UCSD-AML1 (cell line): ENCODE measurements around the gene SETD2.
A peak's percentile ranks its signal among the peaks of the same experiment; 100 is the strongest.

Experiments used
- DNase-seq: peaks from one replicate; lab custom pipeline; 2025; ENCODE audit not compliant: unreplicated experiment; lab: John Stamatoyannopoulos, UW

The SETD2 gene

DNA sequence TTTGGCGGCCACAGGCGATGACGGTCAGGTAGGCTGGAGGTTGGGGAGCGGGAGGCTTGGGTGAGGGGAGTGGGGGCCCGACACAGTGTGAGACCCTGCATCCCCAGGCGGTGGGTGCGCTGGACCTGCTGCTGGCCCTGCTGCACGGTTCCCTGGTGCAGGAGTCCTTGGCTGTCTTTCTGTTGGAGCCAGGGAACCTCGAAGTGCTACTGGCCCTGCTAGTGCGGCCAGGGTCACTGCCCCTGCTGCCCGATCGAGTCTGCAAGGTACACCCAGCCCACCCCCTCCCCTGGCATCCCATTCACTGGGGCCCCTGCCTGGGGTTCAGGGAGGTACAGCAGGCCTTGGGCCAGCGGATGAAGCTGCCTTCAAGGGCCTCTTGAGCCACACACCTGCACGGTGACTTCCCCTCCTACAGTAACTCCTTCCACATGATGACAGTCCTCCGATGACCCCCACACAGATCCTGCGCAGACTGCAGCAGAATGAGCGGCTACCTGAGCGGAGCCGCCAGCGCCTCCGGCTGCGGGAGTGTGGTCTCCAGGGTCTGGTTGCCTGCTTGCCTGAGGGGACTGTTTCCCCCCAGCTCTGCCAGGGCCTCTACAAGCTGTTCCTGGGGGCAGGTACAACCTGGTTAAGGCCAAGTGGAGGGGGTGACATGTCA, 164.9 kb downstream of the SETD2 start:
- DNase-seq = no peak

DNA sequence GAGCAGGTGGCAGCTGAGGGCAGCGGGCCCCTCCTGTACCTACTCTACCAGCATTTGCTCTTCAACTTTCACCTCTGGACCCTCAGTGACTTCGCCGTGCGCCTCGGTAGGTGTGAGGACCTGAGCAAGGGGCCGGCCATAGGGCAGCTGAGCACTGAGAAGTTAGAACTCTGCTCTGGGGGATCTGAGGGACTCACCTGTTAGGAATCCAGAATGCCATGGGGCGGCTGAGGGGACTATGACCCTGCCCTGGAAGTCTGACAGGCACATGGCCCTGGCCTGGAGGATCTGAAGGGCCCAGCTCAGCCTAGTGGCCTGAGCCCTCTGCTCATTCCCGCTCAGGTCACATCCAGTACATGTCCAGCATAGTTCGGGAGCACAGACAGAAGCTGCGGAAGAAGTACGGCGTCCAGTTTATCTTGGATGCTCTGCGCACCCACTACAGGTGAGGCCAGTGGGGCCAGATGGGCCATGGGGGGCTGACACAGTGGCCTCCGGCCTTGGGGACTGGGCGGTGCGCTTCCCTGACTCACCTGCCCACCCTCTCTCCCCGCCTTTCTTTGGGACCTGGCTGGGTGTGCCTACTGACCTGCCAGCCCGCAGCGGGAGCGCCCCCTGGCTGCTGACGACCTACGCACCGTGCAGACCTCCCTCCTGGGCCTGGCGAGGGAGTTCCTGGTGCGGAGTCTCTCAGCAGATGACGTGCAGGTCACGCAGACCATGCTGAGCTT, 165.6 kb downstream of the SETD2 start:
- DNase-seq = peak; percentile 63

DNA sequence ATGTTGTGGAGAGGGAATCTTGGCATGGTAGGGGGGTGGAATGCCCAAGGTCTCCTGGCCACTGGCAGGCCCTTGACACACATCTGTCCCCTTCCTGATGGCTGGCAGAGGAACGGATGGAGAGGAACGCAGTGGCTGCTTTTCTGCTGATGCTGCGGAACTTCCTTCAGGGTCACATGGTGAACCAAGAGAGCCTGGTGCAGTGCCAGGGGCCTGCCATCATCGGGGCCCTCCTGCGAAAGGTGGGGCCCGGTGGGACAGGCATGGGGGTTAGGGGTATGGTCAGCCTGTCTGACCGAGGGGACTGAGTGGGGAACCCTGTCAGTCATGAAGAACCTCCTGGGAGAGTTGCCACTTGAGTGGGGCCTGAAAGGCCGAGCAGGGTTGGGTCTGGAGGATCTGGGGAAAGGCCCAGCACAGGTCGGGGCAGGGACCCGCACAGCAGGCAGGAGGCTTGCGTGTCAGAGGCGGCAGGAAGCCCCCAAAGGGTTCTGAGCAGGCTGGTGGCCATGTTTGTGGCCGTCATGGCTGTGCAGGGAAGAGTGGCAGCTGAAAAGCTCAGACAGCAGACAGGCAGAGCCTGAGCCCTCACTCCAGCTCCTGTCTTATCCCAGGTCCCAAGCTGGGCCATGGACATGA, 166.3 kb downstream of the SETD2 start:
- no peak for DNase-seq

DNA sequence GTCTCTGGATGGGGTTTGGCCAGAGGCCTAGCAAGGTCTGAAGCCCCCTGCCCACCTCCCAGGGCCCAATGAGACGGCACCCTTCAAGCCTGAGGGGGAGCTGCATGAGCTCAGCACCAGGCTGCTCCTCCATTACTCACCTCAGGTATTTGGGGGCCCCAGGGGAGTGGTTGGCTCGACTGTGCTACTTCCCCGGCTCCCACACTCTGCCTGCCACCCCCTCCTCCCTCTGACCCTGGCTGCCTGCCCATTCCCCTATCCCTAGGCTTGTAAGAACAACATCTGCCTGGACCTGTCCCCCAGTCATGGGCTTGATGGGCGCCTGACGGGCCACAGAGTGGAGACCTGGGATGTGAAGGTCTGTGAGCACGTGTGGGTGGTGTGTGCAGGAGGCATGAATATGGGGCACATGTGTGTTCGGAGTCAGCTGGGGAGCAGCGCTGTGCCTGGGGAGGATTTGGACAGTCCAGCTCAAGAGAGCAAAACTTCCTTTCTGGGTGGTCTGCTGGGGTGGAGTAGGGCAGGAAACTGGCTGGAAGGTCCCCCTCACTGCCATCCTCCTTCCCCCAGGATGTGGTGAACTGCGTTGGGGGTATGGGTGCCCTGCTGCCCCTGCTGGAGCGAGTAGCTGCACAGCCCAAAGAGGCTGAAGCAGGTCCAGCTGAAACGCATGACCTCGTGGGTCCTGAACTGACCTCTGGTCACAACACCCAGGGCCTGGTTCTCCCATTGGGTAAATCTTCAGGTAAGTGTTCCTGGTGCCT, 167.0 kb downstream of the SETD2 start:
- DNase-seq = no peak

DNA sequence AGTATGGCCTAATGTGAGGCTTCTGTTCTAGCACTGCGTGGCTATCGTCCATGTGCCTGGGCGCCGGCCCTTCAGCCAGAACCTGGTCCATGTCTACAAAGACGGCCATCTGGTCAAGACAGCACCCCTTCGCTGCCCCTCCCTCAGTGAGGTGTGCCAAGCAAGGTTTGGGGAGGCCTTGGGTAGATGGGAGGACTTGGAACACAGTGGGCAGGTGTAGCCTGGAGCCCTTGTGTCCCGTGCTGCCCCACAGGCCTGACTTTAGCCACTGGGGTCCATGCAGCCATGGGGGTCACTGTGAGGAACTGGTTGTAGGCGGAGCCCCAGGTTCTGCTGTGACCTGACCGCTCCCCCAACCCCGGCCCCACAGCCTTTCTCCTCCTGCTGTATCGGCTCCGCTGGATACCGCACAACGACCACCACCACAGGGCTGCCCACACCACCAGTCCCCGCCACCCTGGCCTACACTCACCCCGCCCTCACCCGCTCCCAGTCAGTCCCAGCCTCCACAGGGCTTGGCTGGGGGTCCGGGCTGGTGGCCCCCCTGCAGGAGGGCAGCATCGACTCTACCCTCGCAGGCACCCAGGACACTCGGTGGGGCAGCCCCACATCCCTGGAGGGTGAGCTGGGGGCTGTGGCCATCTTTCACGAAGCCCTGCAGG, 167.9 kb downstream of the SETD2 start:
- no peak for DNase-seq

DNA sequence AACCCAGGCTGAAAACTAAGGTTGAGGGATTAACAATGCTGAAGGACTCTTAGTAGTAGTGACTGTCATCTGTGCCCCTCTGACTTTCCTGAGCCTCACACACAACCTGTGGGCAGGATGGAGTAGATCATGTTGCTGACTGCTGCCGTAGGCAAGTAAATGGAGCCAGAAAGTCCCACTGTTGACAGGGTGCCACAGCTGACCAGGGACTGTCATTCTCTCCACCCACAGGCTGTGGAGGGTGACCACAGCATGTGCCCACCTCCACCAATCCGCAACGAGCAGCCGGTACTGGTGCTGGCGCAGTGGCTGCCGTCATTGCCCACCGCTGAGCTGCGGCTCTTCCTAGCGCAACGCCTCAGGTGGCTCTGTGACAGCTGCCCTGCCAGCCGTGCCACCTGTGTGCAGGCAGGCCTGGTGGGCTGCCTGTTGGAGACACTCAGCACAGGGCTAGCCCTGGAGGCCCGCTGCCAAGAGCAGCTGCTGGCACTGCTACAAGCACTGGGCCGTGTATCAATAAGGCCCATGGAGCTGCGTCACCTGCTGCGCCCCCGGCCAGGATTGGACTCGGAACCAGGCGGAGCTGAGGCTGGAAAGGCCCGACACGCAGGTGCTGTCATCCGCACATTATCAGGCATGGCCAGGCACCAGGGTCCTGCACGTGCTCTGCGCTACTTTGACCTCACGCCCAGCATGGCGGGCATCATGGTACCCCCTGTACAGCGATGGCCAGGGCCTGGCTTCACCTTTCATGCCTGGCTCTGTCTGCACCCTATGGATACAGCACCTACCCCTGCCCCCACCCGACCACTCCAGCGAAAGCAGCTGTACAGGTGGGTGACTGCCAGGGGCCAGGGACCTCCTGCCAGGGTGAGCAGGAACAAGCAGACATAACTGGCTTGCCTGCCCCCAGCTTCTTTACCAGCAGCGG, 168.8 kb downstream of the SETD2 start:
- DNase-seq = no peak

DNA sequence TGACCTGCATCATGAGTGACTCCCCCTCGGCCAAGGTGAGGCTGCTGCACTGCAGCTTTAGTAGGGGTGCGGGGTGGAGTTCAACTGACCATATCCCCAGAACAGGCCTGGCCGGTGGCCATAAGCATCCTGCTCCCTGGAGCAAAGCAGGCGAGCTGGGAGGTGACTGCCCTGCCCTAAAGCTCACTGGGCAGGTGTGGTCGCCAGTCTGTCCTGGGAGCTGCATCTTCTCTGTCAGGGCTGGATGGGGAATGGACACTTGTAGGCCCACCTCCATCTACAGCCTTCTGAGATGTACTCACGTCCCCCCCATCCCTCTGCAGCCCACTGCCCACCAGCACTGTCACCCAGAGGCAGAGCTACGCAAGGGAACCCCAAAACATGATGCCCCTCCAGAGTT, 169.9 kb downstream of the SETD2 start:
- DNase-seq = no peak

DNA sequence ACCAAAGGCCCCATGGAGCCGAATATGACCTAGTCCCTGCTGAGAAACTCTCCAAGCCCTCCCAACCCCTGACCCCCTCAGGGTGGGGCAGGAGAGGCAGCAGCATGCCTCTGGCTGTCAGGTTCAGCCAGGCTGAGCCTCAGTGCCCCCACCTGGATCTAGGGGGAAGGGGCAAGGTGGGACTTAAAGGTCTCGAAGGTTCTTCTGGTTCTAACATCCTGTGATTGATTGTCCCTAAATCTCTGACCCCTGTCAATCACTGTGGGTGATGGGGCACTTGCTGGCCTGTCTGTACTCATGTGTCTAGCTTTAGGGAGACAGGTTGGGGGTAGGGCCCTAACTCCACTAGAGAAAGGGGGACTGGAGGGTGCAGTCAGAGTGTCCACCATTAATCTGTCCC, 170.6 kb downstream of the SETD2 start:
- no peak for DNase-seq

DNA sequence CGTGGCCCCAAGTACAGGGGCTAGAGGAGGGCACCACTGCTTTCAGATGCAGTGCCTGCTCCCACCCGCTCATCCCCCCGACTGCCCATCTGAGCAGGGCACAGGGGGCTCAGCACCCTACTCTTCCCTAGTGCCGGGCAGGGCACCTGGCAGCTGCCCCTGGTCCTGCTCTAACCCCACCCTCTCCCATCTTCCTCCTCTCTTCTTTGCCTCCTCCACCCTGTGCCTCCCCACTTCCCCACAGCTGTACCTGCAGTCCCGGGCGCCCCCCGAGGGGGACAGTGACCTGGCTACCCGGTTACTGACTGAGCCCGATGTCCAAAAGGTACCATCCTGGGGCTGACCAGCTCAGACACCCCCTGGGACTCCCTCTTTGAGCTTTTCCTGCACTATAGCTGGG, 171.7 kb downstream of the SETD2 start:
- DNase-seq = no peak

DNA sequence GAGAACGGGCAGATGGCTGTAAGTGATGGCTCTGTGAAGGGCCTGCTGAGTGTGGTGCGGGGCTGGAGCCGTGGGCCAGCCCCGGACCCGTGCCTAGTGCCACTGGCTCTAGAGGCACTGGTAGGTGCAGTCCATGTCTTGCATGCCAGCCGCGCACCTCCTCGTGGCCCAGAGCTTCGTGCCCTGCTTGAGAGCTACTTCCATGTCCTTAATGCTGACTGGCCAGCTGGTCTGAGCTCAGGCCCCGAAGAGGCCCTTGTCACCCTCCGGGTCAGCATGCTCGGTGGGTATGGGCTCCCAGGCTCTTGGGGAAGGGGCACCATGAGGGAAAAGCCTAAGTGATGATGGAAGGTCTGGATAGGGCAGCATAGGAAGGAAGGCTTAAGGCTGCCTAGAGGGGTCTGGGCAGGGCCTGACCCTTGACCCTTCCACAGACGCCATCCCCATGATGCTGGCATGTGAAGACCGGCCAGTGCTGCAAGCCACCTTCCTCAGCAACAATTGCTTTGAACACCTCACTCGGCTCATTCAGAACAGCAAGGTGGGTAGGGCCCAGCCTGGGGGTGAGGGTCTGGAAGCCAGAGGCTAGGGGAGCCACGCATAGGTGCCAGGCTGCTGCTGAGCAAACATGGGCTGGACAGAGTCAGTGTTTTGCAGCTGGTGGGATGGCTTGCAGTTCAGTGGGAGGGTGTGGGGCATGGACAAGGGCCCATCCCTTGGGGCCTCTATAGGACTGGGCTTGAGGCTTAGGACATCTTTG, 172.3 kb downstream of the SETD2 start:
- no peak for DNase-seq

DNA sequence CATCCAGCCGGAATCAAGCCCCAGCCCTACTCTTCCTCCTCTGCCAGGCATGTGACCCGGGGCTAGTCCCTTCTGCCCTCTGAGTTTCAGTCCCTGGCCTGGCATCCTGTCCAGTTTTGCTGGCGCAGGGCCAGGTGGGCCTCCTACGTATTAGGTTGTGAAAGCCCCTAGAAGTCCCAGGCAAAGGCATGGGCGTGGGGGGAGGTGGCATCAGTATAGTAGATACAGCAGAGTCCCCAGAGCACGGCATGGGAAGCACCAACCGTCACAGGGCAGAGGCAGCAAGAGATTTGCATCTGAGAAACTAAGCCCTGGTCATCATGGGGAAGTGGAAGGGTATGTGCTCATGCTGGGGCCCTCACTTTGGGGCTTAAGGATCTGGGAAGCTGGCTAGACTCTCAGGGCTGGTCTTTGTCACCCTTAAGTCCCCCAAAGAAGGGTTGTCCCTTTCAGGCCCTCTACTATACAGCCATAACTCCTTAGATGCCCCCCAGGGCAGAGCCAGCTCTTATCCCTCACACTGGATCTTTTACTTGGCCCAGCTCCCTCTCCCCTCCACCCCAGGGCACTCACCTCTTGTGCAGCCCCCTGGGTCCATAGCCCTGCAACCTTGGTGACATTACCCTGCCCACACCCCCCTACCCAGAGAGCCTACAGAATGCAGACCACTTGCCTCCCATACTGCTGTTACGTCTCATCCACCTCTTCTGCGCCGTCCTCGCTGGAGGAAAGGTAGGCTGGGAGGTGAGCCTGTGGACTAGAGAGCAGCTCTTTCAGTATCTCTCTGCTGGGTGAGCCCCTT, 173.1 kb downstream of the SETD2 start:
- no peak for DNase-seq

DNA sequence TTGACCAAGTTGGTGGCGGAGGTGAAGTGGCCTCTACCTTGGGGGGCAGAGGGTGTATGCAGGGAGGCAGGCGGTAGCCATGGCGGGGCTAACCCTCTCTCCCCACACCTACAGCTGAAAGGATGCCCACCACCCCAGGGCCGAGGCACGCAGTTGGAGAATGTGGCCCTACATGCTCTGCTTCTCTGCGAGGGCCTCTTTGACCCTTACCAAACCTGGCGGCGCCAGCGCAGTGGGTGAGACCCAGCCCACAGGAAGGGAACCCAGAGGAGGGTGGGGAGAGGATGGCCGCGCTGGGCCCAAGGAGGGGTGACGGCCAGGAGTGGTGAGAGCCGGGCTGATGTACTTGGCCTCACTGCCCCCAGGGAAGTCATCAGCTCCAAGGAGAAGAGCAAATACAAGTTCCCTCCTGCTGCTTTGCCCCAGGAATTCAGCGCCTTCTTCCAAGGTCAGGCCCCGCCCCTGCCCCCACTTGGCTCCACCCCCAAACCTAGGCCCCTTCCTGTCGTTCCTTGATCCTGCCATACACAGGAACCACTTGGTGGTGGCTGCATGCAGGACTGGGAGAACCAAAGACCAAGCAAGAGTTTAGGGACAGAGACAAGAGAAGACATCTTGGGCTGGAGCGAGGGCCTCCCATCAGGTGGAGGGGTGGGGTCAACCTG, 174.6 kb downstream of the SETD2 start:
- DNase-seq = peak; percentile 80

DNA sequence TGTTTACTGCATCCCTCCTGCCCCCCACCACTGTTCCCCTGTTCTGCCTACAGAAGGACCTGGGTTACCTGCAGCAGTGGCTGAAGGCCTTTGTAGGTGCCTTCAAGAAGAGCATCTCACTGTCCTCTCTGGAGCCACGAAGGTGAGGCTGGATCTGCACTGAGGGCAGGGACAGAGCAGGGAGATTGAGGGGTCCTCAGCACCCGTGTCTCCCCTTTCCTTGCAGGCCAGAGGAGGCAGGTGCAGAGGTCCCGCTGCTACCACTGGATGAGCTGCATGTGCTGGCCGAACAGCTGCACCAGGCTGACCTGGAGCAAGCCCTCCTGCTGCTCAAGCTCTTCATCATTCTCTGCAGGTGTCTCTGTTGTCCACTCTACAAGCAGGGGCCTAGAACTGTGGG, 175.3 kb downstream of the SETD2 start:
- no peak for DNase-seq

DNA sequence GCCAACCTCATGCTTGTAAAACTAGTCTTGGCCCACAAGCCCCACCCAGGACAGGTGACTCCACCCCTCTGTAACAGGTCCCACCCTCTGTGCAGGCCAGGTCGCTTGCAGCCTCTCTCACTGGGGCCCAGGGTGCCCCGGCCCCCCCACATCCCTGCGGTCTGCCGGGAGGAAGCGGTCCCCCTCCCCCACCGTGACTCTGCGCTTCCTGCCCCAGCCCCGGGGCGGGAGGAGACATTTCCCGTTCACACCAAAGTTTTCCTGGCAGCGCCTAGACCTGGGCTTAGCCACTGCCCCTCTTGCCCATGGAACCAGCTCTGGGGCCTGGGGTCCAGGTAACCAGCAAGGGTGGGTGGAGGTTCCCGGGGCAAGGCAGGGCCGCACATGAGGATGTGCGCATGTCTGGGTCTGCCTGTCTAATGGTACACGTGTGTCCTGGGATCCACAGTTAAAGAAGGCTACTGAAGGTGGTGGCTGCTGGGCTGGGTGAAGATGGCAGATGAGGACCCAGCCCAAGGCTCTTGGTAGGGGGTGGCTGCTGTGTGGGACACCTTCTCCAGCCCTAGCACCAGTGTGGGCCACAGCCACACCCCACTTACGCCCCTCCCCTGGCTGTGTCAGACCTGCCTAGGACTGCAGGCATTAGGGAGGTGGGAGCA, 176.0 kb downstream of the SETD2 start:
- peak; percentile 97 for DNase-seq

DNA sequence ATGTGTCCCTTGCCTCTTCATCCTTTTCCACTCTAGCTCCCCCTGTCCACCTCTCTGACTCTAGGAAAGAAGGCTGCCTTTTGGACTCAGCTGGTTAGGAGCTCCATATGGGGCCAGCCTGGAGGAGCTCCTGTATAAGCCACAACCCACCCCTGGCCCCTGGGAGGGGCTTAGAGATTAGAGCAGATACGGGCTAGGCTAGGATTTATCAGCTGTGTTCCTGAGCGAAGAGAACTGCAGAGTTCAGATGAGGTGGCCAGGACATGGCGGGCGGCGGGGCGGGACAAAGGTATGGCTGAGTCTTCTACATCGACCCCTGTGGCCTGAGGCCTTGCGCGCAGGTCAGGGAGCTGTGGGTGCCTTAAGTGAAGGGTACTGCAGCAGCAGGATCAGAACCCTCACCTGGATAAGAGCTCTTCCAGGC, 176.6 kb downstream of the SETD2 start:
- peak; percentile 82 for DNase-seq

DNA sequence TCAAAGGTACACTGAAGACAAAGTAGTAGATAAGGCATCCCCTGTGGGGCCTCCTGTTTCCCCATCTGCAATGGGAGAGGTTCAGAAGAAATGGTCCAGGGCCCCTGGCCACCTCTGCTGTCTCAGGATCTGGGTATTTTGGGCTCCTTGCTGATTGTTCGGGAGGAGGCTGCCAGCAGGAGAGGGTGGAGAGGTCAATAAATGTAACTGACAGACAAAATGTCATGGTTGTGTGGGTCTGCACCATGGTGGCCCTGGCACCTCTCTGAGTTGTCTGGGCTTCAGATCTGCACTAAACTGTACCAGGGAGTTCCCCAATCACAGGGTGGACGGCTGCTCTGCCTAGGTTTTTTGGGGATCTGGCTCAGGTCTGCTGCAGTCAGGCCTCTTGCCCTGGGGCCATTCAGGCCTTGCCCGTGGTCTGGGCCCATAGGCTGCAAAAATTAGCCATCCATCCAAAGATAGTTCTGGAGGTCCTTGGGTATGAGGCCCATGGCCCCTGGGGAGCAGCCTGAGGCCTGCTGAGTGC, 177.1 kb downstream of the SETD2 start:
- DNase-seq = no peak

DNA sequence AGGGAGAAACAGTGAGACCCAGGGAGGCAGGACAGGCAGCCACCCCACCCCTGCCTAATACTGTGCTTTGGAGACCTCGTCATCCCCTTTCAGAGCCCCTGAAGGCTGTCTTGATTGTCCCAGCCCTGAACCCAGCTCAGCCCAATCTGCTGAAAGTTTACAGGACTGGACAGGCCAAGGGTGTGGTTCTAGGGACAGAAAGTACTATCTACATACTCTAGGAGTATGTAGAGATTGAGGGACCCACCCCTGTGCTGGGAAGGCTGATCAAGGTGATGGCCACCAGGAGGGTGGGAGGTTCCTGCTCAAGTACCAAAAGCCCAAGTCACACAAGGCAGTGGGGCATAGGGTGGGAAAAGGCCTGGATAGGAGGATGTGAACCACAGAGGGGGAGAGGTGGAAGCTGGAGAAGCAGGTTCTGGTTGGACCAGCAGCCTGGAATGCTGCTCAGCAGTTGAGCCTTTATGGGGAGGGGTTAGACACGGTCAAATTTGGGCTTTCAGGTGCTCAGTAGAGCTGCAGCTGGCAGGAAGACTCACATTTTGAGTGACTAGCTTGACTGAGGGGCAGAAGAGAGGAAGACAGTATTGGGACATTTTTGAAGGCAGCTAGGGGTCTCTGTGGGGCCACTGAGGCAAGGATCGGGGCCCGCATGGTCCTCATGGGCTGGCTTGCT, 177.7 kb downstream of the SETD2 start:
- DNase-seq = no peak
